ENCODE results near the gene SEM1.
"Not testable (repeated sequence)": the region's sequence is repeated elsewhere in the genome, so short reads cannot be mapped to it uniquely, and the experiment has no call there.

SEM1 gene

GRCh38 chr7:96700516-96700915 lies 9.1 kb downstream of the SEM1 start:
- DNase-seq: no peak

GRCh38 chr7:96699219-96699871 lies 10.3 kb downstream of the SEM1 start:
- DNase-seq: no peak

- DNase-seq: not testable (repeated sequence)
Measured at GRCh38 chr7:96698449-96698848, 11.2 kb downstream of the SEM1 start.

GRCh38 chr7:96697822-96698221 lies 11.8 kb downstream of the SEM1 start:
- DNase-seq: no peak

- no peak for DNase-seq
Measured at GRCh38 chr7:96695581-96695980, 14.1 kb downstream of the SEM1 start.

- DNase-seq: no peak
Measured at GRCh38 chr7:96694082-96694481, 15.6 kb downstream of the SEM1 start.

- DNase-seq: no peak
Measured at GRCh38 chr7:96691702-96692101, 17.9 kb downstream of the SEM1 start.

- no peak for DNase-seq
Measured at GRCh38 chr7:96689414-96689813, 20.2 kb downstream of the SEM1 start.

GRCh38 chr7:96686305-96686704 lies 23.3 kb downstream of the SEM1 start:
- DNase-seq: no peak

- no peak for DNase-seq
Measured at GRCh38 chr7:96685755-96686154, 23.9 kb downstream of the SEM1 start.

GRCh38 chr7:96685353-96685752 lies 24.3 kb downstream of the SEM1 start:
- DNase-seq: no peak

- no peak for DNase-seq
Measured at GRCh38 chr7:96679886-96680285, 29.8 kb downstream of the SEM1 start.

GRCh38 chr7:96676919-96677318 lies 32.7 kb downstream of the SEM1 start:
- DNase-seq: no peak

GRCh38 chr7:96675548-96675947 lies 34.1 kb downstream of the SEM1 start:
- no peak for DNase-seq

- no peak for DNase-seq
Measured at GRCh38 chr7:96674565-96674964, 35.1 kb downstream of the SEM1 start.

- no peak for DNase-seq
Measured at GRCh38 chr7:96671854-96672253, 37.8 kb downstream of the SEM1 start.

GRCh38 chr7:96670338-96671289 lies 39.0 kb downstream of the SEM1 start:
- no peak for DNase-seq

- no peak for DNase-seq
Measured at GRCh38 chr7:96669812-96670211, 39.8 kb downstream of the SEM1 start.

GRCh38 chr7:96667026-96667425 lies 42.6 kb downstream of the SEM1 start:
- no peak for DNase-seq

GRCh38 chr7:96665689-96666088 lies 44.0 kb downstream of the SEM1 start:
- DNase-seq: no peak

- no peak for DNase-seq
Measured at GRCh38 chr7:96664793-96665192, 44.9 kb downstream of the SEM1 start.

GRCh38 chr7:96663871-96664445 lies 45.7 kb downstream of the SEM1 start:
- DNase-seq: no peak

GRCh38 chr7:96663457-96663856 lies 46.2 kb downstream of the SEM1 start:
- DNase-seq: no peak

GRCh38 chr7:96662151-96662550 lies 47.5 kb downstream of the SEM1 start:
- not testable (repeated sequence) for DNase-seq
